PC-9 (cell line): ENCODE measurements around the gene PTPRG. TPM values are rescaled to one million over a fixed set of nuclear protein-coding genes. Genes with fewer than 3 reads are reported as not detected.

ENCODE experiments used
- BruUV-seq: library from RNA; stranded (reverse); fragments of 400-500 nt; replicated peaks from 2 replicates; lab custom pipeline; 2021; lab: Mats Ljungman, UMichigan
- CTCF ChIA-PET: fragments of 300-600 bp; sonication (Branson Sonifier 250); formaldehyde crosslinking; loops from one replicate; lab custom pipeline; 2022; ENCODE audit warnings: antibody characterized with exemption; lab: Charles Lee
- POLR2A ChIA-PET: fragments of 300-600 bp; sonication (Branson Sonifier 250); formaldehyde crosslinking; loops from one replicate; lab custom pipeline; 2022; ENCODE audit warnings: antibody characterized with exemption; ENCODE audit not compliant: unreplicated experiment; lab: Charles Lee
- DNase-seq, 2 experiments: peaks; one replicate each; pipeline versions ENCODE4 v3.0.0 to v3.0.0-alpha.2; 2015 to 2022; ENCODE audit warnings: mixed read lengths in 1 of 2
- H2AFZ ChIP-seq: fragments of 200-600 bp; sonication (generic); 2 replicates; pipeline ENCODE4 v1.8.1; 2017; ENCODE audit warnings: antibody characterized with exemption
- H3F3A ChIP-seq: fragments of 200-600 bp; sonication (generic); 2 replicates; pipeline ENCODE4 v1.8.1; 2017; ENCODE audit warnings: antibody characterized with exemption, mild to moderate bottlenecking, low read depth; ENCODE audit not compliant: insufficient read depth
- H3K27ac ChIP-seq: fragments of 200-600 bp; sonication (generic); 2 replicates; pipeline ENCODE4 v1.6.1; 2016; ENCODE audit warnings: mixed run types
- H3K27me3 ChIP-seq: fragments of 200-600 bp; sonication (generic); 2 replicates; pipeline ENCODE4 v1.6.1; 2016; ENCODE audit warnings: low read depth, mixed run types; ENCODE audit not compliant: insufficient read depth
- H3K36me3 ChIP-seq: fragments of 200-600 bp; sonication (generic); 2 replicates; pipeline ENCODE4 v1.6.1; 2016; ENCODE audit warnings: low read depth, mixed run types
- H3K4me1 ChIP-seq: fragments of 200-600 bp; sonication (generic); replicated peaks from 2 replicates; pipeline ENCODE4 v1.6.1; 2016; ENCODE audit warnings: mixed run types; ENCODE audit not compliant: insufficient read depth
- H3K4me2 ChIP-seq: fragments of 200-600 bp; sonication (generic); 2 replicates; pipeline ENCODE4 v1.6.1; 2017; ENCODE audit warnings: mixed run types
- H3K4me3 ChIP-seq: fragments of 200-600 bp; sonication (generic); 2 replicates; pipeline ENCODE4 v1.6.1; 2016; ENCODE audit warnings: mixed run types
- H3K79me2 ChIP-seq: fragments of 200-600 bp; sonication (generic); 2 replicates; pipeline ENCODE4 v1.6.1; 2017; ENCODE audit warnings: low read depth, mixed run types
- H3K9me2 ChIP-seq: fragments of 200-600 bp; sonication (generic); 2 replicates; pipeline ENCODE4 v1.8.1; 2017; ENCODE audit warnings: mild to moderate bottlenecking; ENCODE audit not compliant: insufficient read depth
- H3K9me3 ChIP-seq: fragments of 200-600 bp; sonication (generic); 2 replicates; pipeline ENCODE4 v1.8.1; 2016; ENCODE audit warnings: low read depth; ENCODE audit not compliant: insufficient read depth
- H4K20me1 ChIP-seq: fragments of 200-600 bp; sonication (generic); 2 replicates; pipeline ENCODE4 v1.8.1; 2017; ENCODE audit not compliant: insufficient read depth
- EZH2 ChIP-seq: fragments of 200-600 bp; sonication (generic); IDR thresholded peaks from 2 replicates; pipeline ENCODE4 v1.8.0; 2017; ENCODE audit warnings: antibody characterized with exemption, low read depth
- intact Hi-C: fragments of 100-400 bp; cut with micrococcal nuclease; formaldehyde crosslinking; loops from one replicate; pipeline ENCODE4 v1.10.0; 2022; ENCODE audit not compliant: unreplicated experiment
- total RNA-seq: library from RNA; stranded (reverse); gene quantifications from 2 replicates; pipeline ENCODE4 v1.2.3, GENCODE V29; 2021
- TF ChIP-seq, protein P1 (sequence below): fragments of 200-600 bp; sonication (generic); conservative IDR thresholded peaks from 2 replicates; pipeline ENCODE4 v1.6.1; 2017; ENCODE audit warnings: mixed run types, antibody characterized with exemption, mild to moderate bottlenecking, moderate library complexity

Gene PTPRG
- total RNA-seq, 1 experiment from 2014 or later: 32.9 TPM

DNA sequence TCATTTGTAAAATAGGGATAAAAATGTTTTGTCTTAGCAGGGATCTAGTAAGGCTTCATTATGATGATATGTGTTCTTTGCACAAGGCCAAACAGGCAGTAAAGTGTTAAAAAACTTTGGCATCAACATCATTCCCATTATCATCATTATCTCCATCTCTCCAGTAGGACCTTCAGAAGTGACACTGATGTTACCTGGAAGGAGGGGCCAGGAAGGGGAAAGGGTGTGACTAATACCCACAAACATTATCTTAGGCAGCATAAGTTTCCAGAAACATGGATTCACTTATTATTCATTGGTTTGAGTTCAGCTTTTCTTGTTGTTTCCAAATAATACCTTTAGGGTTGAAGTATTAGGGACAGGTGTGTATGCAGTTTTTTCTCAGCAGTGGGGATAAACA is 399.6 kb downstream of the PTPRG start:
- Histone ChIP-seq H3K27me3 (no peaks in the 10 kb centered on the region), H3K9me2 (no peaks in the 10 kb centered on the region), H3K79me2 (no peaks in the 10 kb centered on the region), H3K4me2 (no peak overlapping the region), H3K9me3 (no peaks in the 10 kb centered on the region), H2AFZ (no peak overlapping the region), H3K27ac (no peak overlapping the region), H3K4me3 (no peak overlapping the region), H4K20me1 (no peaks in the 10 kb centered on the region), H3K4me1 (peaks cover 7% of the 10 kb centered on the region; the same call in 1 of the 2 replicates), H3K36me3 (no peaks in the 10 kb centered on the region), H3F3A (no peaks in the 10 kb centered on the region; the same call in 1 of the 2 replicates)
- ChIA-PET CTCF (no interaction called here), POLR2A (no interaction called here)
- no peak for DNase-seq
- no peak for TF ChIP-seq EZH2
- TF ChIP-seq, protein P1, sequence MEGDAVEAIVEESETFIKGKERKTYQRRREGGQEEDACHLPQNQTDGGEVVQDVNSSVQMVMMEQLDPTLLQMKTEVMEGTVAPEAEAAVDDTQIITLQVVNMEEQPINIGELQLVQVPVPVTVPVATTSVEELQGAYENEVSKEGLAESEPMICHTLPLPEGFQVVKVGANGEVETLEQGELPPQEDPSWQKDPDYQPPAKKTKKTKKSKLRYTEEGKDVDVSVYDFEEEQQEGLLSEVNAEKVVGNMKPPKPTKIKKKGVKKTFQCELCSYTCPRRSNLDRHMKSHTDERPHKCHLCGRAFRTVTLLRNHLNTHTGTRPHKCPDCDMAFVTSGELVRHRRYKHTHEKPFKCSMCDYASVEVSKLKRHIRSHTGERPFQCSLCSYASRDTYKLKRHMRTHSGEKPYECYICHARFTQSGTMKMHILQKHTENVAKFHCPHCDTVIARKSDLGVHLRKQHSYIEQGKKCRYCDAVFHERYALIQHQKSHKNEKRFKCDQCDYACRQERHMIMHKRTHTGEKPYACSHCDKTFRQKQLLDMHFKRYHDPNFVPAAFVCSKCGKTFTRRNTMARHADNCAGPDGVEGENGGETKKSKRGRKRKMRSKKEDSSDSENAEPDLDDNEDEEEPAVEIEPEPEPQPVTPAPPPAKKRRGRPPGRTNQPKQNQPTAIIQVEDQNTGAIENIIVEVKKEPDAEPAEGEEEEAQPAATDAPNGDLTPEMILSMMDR: no peak
- no TSS peak for BruUV-seq
- intact Hi-C loops: no loop called here

DNA sequence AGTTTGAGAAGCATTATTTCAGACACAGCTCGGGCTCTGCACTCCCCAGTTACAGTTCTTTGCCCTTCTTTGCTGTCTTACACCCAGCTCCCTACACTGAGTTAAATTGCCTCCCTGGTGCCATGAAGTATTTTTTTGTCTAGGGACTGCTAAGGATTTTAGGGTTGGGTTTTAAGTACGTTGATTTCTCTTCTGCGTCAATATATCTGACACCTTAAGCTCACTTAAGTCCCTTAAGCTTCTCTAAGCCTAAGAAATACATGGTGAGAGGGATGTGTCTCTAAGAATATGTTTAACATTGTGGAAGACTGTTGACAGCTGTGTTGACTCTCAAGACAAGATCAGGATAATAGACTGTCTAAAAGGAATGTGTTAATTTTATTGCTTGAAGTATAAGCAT is 400.5 kb downstream of the PTPRG start:
- Histone ChIP-seq H3K4me2 (no peak overlapping the region), H3K27me3 (no peaks in the 10 kb centered on the region), H3K36me3 (no peaks in the 10 kb centered on the region), H3K9me2 (no peaks in the 10 kb centered on the region), H3F3A (no peaks in the 10 kb centered on the region; the same call in 1 of the 2 replicates), H3K4me1 (no peaks in the 10 kb centered on the region), H2AFZ (no peak overlapping the region), H3K9me3 (no peaks in the 10 kb centered on the region), H3K27ac (no peak overlapping the region), H4K20me1 (no peaks in the 10 kb centered on the region), H3K4me3 (no peak overlapping the region), H3K79me2 (no peaks in the 10 kb centered on the region)
- ChIA-PET POLR2A (no interaction called here), CTCF (no interaction called here)
- no TSS peak for BruUV-seq
- no peak for TF ChIP-seq EZH2
- TF ChIP-seq, protein P1: no peak
- intact Hi-C loops: no loop called here
- no peak for DNase-seq

DNA sequence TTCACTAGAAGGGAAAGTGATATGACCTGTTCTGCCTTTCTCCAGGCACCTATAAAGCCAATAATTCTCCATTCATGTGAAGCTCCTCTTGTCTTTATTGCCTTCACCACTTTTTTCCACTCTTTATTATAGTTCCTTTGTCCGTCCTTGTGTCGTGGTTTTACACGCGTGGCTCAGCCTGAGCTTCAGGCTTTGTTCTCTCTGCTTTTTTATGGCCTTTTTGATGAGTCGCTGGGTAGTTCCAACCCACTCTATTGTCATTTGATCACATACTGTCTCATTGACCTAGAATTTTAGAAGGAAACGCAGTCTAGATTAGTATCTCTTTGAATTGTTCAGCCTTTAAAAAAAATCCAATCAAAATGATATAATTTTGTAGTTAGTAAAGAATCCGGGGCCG is 403.2 kb downstream of the PTPRG start:
- ChIA-PET CTCF (interaction anchor here (0.6 kb wide), 1 partner anchor 82 kb away, joined by 4 read pairs; no protein-coding TSS in a partner anchor), POLR2A (interaction anchor here (0.7 kb wide), 1 partner anchor 8 kb away, joined by 3 read pairs; no protein-coding TSS in a partner anchor)
- Histone ChIP-seq H3K27ac (no peak overlapping the region), H3K27me3 (no peaks in the 10 kb centered on the region), H3K9me2 (no peaks in the 10 kb centered on the region), H3K9me3 (no peaks in the 10 kb centered on the region), H3F3A (no peaks in the 10 kb centered on the region; the same call in 1 of the 2 replicates), H2AFZ (no peak overlapping the region), H3K4me1 (no peaks in the 10 kb centered on the region), H3K4me2 (no peak overlapping the region), H3K36me3 (no peaks in the 10 kb centered on the region), H4K20me1 (no peaks in the 10 kb centered on the region), H3K79me2 (no peaks in the 10 kb centered on the region), H3K4me3 (no peak overlapping the region)
- DNase-seq: no peak
- TF ChIP-seq EZH2: no peak
- TF ChIP-seq, protein P1: no peak
- intact Hi-C loops: no loop called here
- BruUV-seq: no TSS peak
